ENCODE measurements around the gene ANTXR2.

DNA sequence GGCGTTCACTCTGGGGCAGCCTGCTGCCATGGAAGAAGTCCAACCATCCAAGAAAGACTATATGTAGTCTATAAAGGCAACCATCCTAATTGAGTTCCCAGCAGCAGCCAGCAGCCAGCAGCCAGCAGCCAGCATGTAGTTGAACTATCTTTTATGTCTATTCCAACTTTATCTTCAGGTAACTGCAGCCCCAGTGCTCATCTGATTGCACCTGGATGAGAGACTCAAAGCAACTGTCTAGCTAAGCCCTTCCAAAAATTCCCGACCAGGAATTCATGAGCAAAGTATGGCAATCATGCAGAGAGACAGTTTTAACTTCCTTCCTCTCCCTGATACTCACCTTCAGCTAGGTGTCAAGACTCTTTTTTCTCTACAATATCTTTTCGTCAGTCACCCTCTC lies 216.8 kb downstream of the ANTXR2 start:
- no peak for TF ChIP-seq EZH2phosphoT487 (IDR thresholded peaks at IDR 0.05; ENCODE audit: borderline replicate concordance, low read depth)
- TF ChIP-seq RCOR1 (IDR thresholded peaks at IDR 0.05; ENCODE audit: low read length) = no peak
- TF ChIP-seq FOXJ3 (CRISPR knock-in tag; IDR thresholded peaks at IDR 0.05) = no peak
- no peak for TF ChIP-seq ELF1 (IDR thresholded peaks at IDR 0.05)
- TF ChIP-seq, protein P1, sequence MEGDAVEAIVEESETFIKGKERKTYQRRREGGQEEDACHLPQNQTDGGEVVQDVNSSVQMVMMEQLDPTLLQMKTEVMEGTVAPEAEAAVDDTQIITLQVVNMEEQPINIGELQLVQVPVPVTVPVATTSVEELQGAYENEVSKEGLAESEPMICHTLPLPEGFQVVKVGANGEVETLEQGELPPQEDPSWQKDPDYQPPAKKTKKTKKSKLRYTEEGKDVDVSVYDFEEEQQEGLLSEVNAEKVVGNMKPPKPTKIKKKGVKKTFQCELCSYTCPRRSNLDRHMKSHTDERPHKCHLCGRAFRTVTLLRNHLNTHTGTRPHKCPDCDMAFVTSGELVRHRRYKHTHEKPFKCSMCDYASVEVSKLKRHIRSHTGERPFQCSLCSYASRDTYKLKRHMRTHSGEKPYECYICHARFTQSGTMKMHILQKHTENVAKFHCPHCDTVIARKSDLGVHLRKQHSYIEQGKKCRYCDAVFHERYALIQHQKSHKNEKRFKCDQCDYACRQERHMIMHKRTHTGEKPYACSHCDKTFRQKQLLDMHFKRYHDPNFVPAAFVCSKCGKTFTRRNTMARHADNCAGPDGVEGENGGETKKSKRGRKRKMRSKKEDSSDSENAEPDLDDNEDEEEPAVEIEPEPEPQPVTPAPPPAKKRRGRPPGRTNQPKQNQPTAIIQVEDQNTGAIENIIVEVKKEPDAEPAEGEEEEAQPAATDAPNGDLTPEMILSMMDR (IDR thresholded peaks at IDR 0.05) = no peak
- TF ChIP-seq, protein P2, sequence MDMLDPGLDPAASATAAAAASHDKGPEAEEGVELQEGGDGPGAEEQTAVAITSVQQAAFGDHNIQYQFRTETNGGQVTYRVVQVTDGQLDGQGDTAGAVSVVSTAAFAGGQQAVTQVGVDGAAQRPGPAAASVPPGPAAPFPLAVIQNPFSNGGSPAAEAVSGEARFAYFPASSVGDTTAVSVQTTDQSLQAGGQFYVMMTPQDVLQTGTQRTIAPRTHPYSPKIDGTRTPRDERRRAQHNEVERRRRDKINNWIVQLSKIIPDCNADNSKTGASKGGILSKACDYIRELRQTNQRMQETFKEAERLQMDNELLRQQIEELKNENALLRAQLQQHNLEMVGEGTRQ (IDR thresholded peaks at IDR 0.05; ENCODE audit: borderline replicate concordance, low read depth, low read length) = no peak
- TF ChIP-seq GABPA (IDR thresholded peaks at IDR 0.05; ENCODE audit: low read depth) = no peak
- TF ChIP-seq, protein P3, sequence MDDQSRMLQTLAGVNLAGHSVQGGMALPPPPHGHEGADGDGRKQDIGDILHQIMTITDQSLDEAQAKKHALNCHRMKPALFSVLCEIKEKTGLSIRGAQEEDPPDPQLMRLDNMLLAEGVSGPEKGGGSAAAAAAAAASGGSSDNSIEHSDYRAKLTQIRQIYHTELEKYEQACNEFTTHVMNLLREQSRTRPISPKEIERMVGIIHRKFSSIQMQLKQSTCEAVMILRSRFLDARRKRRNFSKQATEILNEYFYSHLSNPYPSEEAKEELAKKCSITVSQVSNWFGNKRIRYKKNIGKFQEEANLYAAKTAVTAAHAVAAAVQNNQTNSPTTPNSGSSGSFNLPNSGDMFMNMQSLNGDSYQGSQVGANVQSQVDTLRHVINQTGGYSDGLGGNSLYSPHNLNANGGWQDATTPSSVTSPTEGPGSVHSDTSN (IDR thresholded peaks at IDR 0.05) = no peak
- TF ChIP-seq EP300 (IDR thresholded peaks at IDR 0.05; ENCODE audit: borderline replicate concordance in 1 of 2, low read depth in 1 of 2, low read length in 1 of 2) = no peak
- no peak for TF ChIP-seq RFX5 (IDR thresholded peaks at IDR 0.05; ENCODE audit: low read length)
- no peak for TF ChIP-seq SMC3 (IDR thresholded peaks at IDR 0.05; ENCODE audit: low read depth, low read length)
- no peak for TF ChIP-seq CHD2 (IDR thresholded peaks at IDR 0.05; ENCODE audit: low read length, partially characterized antibody)
- TF ChIP-seq TCF12 (IDR thresholded peaks at IDR 0.05) = no peak
